GM03348 (cell line): ENCODE measurements around the gene DCP1B.

Experiments
- DNase-seq: peaks from one replicate; pipeline ENCODE4 v3.0.0; 2012; ENCODE audit warnings: low spot score

The DCP1B gene

GRCh38 chr12:2017546-2018337 lies 13.5 kb upstream of the DCP1B start:
- DNase-seq: no peak

GRCh38 chr12:2016862-2017545 lies 12.7 kb upstream of the DCP1B start:
- no peak for DNase-seq

- DNase-seq: no peak
Measured at GRCh38 chr12:2014231-2014630, 10.0 kb upstream of the DCP1B start.

GRCh38 chr12:2013527-2014223 lies 9.4 kb upstream of the DCP1B start:
- no peak for DNase-seq

DNA sequence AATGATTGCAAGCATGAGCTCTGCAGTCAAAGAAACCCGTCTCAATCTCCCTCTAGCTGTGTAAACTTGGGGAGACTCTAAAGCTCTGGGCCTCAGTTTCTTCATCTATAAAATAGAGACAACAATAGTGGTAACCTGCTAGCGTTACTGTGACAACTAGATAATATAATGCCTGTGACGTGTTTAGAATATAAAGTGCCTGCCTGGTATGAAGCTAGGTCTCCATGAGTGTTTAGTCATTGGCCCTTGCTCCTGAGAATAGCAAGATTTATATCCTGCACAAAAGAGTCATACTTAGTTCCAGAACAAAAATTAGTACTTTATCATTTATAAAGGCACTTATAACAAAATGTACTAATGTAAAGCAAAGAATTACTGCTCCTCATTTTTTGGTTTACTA lies 8.8 kb upstream of the DCP1B start:
- DNase-seq: no peak

GRCh38 chr12:2011643-2012607 lies 7.7 kb upstream of the DCP1B start:
- DNase-seq: no peak

GRCh38 chr12:2009623-2010022 lies 5.4 kb upstream of the DCP1B start:
- no peak for DNase-seq

GRCh38 chr12:2008677-2009076 lies 4.4 kb upstream of the DCP1B start:
- no peak for DNase-seq

DNA sequence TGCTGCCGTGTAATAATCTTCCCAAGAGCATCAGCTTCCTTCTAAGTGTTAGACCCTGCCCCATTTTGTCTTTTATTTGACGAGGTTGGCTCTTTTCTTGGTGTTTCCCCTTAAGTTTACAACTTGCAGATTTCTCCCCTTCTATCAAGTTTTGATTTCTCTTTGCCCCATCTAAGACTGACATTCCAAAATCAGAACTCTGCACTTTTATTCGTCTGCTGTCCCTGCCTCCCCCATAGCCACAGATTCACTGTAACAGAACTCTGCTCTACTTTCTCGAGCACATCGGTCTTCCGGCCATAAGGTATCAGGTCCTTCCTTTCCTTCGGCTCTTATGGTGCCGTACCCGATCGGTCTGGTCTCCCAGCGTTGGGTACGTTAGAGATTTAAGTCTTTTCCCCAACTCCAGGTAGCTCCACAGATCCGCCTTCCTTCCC lies 563 bp downstream of the DCP1B start:
- peak; percentile 35 for DNase-seq

GRCh38 chr12:1995205-1995896 lies 8.9 kb downstream of the DCP1B start:
- no peak for DNase-seq

GRCh38 chr12:1994429-1995143 lies 9.7 kb downstream of the DCP1B start:
- no peak for DNase-seq

- DNase-seq: peak; percentile 31
Measured at GRCh38 chr12:1993871-1994371, 10.3 kb downstream of the DCP1B start.

DNA sequence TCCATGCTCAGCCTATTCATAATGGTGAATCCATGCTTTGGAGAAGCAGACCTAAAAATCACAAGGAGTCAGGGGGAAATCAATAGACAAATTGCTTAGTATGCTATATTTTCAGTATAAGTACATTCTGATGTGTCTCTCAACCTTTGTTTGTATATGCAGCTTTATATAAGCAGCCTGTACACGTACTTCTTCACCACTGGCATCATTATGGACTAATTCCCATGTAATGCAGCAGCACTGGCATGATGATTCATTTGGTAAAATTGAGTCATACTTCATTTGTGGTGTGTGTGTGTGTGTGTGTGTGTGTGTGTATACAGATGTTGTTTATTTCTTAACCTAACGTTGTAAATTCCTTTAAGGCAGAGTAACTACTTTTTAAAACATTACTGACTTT lies 10.9 kb downstream of the DCP1B start:
- DNase-seq: peak; percentile 57

DNA sequence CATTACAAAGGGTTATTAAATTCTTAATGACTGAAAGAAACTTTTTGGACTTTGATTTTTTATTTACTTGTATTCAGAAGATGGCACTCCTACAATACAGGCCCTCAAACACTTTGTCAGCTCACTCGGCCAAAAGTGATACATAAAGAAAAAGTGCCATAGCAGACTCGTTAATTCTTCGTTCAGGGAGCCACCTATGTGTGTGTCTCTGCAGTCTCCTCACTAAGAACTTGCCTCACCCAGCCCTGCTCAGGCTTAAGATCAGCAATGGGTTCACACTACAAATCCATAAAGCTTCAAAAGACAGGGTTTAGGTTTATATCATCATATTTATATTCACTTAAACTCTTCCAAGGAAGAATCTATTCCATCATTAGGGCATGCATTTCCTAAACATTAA lies 11.5 kb downstream of the DCP1B start:
- no peak for DNase-seq

- DNase-seq: no peak
Measured at GRCh38 chr12:1989111-1989510, 15.1 kb downstream of the DCP1B start.

DNA sequence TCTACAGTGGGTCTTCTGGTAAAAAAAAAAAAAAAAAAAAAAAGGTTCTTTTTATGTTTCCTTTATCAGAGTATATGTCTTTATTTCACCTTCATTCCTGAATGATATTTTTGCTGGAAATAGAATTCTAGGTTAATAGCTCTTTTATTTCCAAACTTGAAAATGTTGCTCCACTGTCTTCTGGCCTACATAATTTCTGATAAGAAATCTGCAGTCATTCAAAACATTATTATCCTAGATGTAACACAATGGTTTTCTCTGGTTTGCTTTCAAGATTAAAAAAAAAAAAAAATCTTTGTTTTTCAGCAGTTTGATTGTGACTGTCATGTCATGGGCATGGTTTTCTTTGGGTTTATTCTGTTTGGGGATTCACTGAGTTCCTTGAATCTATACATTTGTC lies 19.5 kb downstream of the DCP1B start:
- no peak for DNase-seq

GRCh38 chr12:1980282-1980681 lies 24.0 kb downstream of the DCP1B start:
- no peak for DNase-seq

DNA sequence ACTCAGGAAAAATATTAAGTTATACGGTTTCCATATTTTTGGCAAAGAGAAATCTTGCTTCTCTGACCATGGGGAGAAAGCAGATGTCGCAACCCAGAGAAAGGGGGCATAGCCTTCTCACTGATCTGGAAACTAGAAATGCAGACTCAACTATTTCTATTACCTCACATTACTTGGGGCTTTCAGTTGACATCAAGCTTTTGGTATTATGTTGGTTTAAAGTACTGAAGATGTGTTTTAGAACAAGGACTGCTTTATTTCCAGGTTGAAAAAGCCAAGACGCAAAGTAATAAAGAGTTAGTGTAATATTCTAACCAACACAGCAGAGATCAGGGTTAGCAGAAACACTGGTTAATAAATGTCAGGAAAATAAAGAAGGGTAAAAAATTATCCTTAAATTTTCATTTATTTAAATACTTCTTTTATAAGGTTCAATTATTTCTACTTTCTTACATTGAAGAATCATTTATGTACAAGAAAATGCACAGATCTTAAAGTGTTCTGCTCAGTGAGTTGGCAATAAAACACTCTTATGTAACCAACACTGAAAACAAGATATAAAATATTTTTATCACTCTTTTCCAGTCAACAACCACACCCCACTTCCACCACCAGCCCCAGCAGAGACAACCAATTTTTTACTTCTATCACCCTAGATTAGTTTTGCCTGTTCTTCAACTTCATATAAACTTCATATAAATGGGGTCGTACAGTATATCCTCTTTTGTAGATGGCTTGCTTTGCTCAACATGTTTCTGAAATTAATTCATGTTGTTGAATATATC lies 26.0 kb downstream of the DCP1B start:
- peak; percentile 10 for DNase-seq

DNA sequence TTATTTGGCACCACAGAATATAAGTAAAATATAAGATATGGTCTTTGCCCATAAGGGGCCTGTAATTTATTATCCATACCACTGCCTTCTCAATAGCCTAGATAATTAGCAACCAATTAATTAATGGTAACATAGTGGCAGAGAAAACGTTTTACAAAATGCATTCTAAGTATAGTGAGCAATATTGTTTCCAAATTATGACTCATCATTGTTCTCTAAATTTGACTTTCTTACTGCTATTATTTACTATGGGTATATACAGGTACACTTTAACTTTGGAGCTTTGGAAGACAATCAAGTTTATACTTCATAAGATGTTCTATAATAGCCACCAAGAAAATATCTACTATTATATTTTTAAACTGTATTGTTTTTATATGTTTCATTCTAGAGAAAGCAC lies 26.7 kb downstream of the DCP1B start:
- DNase-seq: no peak

DNA sequence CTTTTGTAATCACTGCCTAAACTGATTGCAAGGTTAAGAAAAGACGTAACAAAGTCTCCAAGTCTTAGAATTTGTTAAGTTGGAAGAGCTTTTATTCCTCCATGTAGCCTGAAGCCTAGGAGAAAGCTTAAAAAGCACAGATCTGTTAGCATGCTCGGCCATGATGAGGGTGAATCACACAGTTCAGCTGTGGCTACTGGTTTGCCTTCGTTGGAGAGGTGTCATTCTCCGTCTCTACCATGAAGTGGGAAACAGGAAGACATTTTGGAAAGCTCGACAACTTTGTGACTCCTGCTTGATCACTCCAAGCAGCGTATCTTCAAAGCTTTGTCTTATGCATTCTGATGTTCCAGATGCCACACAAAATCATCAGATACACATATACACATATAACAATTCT lies 27.1 kb downstream of the DCP1B start:
- no peak for DNase-seq
